GOT3 (cell line): ENCODE data around the gene CSNK1G2.
A peak's percentile ranks its signal among the peaks of the same experiment; 100 is the strongest.

ENCODE experiments used
- DNase-seq: peaks from one replicate; lab custom pipeline; 2025; ENCODE audit warnings: mixed read lengths; lab: John Stamatoyannopoulos, UW

The CSNK1G2 gene

DNA sequence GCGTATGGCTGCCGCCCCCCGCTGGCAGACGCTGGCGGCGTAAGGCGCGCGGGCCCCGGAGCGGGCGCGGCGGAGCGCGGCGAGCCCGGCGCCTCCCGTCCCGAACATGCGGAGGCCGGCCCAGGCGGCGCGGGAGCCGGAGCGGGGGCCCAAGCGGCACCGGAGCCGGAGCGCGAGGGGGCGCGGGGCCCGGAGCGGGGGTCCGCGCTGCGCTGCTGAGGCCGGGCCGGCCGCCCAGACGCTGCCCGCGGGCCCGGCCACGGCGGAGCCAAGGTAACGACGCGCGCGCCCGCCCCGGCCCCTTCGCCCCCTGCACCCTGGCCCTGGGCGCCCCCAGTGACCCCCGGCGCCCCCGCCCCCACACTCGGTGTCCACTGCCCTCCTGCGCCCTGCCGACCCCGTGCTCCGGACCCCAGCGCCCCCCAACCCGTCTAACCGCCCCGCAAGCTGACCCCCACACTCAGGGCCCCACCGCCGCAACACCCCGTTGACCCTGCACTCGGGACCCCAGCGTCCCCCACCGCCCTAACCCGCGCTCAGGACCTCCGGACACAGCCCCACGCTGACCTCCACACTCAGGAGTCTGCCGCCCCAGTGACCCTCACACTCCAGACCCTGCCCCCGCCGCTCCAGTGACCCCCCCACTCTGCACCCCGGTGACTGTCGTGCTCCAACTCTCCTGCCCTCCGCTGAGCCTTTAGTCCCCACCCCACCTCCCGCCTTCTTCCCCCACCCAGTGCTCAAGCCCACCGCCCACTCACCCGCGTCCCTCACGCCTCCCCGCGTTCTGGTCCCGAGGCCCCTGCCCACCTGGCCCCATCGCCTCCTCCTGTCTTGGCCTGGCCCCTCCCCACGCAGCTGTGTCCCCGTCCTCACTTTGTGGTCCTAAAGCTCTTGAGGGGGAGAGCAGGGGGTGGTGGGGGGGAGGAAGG, at the start of gene CSNK1G2:
TSS of gene CSNK1G2 (plus strand) at position 27 of the 932 bp plus-strand sequence. CDS start 28,601 bp downstream, outside the sequence.
- DNase-seq, result no peak

DNA sequence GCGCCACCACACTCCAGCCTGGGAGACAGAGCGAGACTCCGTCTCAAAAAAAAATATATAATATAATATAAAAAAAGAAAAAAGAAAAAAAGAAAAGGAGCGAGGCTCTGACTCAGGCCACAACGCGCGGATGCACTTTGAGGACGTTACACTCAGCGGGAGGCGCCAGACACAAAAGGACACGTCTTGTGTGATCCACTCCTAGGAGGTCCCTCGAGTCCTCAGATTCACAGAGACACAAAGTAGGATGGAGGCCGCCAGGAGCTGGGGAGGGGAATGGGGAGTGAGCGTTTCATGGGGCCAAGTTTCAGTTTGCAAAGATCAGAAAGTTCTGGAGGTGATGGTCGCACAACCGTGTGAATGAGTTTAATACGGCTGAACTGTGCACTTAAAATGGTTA, 47.2 kb upstream of the CSNK1G2 start:
- no peak for DNase-seq

DNA sequence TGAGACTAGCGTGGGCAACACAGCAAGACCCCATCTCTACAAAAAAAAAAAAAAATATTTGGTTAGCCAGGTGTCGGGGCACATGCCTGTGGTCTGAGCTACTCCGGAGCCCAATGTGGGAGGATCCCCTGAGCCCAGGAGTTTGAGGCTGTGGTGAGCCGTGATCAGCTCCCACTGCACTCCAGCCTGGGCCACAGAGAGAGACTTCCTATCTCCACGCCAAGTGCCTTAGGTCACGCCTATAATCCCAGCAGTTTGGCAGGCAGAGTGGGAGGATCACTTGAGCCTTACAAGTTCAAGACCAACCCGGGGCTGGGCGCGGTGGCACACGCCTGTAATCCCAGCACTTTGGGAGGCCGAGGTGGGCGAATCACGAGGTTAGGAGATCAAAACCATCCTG, 44.5 kb upstream of the CSNK1G2 start:
- DNase-seq, result no peak

DNA sequence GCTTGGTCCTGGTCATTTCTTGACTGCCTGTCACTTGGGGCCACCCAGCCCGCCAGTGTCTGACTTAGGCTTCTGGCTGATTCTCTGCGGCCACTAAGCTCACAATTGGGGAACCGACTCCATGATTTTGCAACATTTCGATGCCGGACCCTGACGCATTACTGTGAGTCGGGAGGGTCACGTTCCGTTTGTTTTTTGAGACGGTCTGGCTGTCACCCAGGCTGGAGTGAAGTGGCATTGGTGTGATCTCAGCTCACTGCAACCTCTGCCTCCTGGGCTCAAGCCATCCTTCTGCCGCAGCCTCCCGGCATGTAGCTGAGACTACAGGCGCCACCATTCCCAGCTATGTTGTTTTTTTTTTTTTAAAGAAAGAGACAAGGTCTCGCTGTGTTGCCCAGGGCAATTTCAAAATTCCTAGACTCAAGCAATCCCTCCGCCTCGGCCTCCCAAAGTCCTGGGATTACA, 39.0 kb upstream of the CSNK1G2 start:
- DNase-seq, result no peak

DNA sequence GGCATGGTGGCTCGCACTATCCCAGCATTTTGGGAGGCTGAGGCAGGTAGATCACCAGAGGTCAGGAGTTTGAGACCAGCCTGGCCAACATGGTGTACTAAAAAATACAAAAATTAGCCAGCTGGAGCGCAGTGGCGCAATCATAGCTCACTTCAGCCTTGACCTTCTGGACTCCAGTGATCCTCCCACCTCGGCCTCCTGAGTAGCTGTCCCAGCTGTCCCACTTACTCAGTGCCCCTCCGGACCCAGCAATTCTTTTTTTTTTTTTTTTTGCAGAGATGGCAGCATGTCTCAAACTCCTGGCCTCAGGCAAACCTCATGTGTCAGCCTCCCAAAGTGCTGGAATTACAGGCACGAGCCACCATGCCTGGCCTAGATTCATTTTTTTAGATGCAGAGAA, 38.0 kb upstream of the CSNK1G2 start:
- no peak for DNase-seq

DNA sequence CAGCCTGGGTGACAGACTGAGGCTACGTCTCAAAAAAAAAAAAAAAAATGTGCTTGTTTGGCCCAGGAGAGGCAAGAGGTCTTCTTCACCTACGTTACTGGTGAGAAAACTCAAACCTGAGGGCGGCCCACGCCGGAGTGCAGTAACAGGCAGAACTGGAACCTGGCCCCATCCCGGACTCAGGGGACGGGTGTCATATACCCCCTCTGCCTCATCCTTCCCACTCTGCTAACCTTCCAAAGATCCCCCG, 36.2 kb upstream of the CSNK1G2 start:
- no peak for DNase-seq

DNA sequence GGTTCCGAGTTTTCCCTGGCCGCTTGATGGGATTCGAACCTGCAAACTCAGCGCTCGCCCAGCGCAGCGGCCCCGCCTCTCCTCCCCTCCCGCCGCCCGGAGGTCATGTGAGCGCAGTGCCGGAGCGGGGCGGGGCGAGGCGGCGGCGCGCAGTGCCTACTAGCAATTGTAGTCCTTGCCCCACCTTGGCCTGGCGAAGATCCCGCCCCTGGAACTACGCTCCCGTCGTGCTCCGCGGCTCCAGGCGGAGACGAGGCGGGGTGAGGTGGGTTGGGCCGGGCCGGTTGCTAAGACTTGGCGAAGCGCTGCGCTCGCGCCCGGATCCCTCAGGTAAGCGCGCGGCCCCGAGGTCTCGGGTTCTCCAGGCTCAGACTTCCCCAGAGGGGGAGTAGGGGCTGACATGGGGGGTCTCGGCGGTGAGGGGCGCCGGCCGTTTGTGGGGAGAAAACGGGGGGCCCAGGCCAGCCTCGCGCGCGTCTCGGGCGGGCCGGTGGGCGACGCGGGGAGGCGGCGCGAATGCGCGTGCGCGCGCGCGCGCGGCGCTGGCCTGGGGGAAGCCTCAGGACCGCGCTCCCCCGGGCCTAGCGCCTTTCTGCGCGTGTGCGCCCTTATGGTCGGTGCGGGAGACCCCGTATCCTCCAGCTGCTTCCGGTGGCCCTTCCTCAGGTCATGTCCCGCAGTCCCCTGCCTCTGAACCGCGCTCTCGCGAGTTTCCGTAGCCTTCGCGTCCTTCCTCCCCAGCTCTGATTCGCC, 35.7 kb upstream of the CSNK1G2 start, which contains the start of the genes ADAT3 and SCAMP4:
TSS of gene ADAT3 (plus strand) at position 290 of the 753 bp plus-strand sequence. CDS start 6,649 bp downstream, outside the sequence.
TSS of gene SCAMP4 (plus strand) at position 290 of the 753 bp plus-strand sequence. CDS start 9,621 bp downstream, outside the sequence.
- DNase-seq, result peak; percentile 93

DNA sequence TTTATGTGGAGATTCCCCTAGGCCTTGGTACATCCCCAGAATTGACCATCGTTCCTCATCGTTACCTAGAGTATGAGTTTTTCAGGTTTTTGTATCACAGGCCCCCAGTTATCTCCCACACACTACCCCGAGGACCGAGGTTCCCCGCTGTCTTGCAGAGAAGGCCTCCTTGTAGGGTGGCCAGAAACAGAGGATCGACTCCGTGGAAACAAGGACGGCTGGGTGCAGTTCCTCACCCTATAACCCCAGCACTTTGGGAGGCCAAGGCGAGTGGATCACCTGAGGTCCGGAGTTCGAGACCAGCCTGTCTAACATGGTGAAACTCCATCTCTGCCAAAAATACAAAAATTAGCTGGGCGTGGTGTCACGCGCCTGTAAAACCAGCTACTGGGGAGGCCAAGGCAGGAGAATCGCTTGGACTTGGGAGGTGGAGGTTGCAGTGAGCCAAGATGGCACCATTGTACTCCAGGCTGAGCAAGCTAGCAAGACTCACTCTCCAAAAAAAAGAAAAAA, 35.1 kb upstream of the CSNK1G2 start:
- DNase-seq, result no peak

DNA sequence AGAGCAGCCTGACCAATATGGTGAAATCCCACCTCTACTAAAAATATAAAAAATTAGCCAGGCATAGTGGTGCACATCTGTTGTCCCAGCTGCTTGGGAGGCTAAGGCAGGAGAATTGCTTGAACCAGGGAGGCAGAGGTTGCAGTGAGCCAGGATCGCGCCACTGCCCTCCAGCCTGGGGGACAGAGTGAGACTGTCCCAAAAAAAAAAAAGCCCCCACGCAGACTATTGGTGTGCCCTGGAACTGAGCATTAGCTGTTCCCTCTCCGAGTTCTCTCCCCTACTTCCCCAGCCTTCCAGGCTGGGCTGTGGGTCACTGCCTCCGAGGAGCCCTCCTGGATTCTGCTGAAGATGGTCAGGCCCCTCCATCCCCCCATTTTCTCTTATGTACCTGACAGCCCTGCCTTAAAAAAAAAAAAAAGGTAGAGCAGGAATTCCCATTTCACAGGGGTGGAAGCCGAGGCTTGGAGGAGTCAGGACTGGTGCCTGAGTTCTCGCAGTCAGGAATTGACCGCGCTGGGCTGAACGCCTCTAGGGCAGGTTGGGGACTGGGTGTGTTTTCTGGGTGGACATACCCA, 33.9 kb upstream of the CSNK1G2 start:
- DNase-seq, result no peak

DNA sequence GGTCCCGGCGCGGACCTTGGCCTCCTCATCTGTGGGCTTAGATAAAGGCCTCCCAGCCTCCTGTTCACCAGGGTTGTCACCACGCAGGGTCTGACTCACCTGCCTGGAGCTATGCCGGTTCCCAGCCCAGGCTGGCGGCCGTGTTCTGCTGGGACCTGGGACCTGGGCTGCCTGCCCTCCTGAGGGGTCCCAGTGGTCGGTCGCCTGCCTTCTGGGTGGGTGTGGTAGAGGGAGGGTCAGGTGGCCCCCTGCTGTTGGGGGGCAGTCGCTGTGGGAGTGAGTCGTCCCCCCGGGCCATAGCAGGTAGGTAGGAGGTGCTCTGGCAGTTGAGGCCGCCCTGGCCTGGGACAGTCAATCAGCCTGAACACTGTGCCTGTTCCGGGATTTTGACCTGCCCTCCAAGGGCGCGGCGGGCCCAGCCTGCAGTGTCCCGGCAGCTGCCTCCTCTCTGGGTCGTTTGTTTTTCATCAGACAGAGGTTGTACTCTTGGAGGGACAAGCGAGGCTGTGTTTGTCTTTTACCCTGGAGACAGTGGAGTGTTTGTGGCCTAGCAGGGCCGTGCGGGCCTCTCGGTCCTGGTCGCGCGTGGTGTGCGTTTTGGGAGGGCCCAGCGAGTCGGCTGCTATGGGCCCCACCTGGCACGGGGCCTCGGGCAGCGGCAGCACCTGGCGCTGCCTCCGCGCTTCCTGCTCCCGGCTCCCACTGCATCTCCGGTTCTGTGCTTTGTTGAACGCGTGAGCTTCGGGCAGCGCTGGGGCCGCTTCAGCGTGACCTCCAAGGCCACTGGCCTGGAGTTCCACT, 33.2 kb upstream of the CSNK1G2 start:
- no peak for DNase-seq

DNA sequence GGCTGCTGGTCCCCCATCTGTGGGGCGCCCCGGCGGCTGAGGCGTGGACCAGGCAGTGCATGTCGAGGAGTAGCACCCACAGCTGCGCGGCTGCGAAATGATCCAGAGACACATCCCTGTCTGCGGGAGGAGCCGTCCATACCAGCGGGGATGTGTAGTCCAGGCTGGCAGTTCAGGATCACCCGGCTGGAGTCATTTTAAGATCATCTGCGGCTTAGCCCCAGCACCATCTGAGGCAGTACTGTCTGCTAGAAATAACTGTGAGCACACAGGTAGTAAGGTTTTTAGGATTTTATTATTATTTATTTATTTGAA, 32.7 kb upstream of the CSNK1G2 start:
- no peak for DNase-seq

DNA sequence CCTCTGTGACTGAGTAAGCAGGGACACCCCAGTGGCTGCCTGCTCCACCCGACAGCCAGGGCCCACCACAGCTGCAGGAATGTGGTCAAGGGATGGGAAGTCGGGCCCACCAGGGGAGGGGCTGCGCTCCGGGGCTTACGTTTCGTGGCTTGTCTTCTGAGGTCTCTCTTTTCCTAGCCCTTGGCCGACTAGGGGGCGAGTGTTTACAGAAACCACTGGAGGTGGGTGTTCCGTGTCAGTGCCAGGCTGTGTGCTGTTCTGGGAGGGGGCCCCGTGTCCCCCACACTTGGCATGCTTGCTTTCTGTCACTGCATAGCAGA, 31.3 kb upstream of the CSNK1G2 start:
- no peak for DNase-seq

DNA sequence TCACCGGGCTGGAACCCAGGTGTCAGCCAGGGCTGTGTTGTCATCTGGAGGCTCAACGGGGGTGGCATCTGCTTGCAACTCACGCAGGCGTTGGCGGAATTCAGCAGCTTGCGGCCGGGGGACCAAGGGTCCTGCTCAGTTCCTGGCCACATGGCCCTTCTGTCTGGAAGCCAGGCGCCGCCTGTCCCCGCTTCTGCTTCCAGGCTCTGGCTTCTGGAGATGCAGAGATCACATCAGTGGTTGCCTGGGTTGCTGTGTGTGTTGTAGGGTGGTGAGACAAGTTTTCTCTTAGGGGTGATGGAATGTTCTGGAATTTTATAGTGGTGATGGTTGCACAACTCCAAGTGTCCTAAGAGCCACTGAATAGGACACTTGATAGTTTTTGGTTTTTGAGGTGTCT, 30.8 kb upstream of the CSNK1G2 start:
- no peak for DNase-seq

DNA sequence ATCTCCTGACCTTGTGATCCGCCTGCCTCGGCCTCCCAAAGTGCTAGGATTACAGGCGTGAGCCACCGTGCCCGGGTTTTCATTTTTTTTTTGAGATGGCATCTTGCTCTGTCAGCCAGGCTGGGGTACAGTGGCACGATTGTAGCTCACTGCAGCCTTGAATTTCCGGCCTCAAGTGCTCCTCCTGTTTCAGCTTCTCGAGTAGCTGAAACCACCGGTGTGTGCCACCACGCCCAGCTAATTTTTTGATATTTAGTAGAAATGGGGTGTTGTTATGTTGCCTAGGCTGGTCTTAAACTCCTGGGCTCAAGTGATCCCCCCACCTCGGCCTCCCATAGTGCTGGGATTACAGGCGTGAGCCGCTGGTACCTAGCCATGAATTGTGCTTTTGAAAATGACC, 29.9 kb upstream of the CSNK1G2 start:
- DNase-seq, result no peak

DNA sequence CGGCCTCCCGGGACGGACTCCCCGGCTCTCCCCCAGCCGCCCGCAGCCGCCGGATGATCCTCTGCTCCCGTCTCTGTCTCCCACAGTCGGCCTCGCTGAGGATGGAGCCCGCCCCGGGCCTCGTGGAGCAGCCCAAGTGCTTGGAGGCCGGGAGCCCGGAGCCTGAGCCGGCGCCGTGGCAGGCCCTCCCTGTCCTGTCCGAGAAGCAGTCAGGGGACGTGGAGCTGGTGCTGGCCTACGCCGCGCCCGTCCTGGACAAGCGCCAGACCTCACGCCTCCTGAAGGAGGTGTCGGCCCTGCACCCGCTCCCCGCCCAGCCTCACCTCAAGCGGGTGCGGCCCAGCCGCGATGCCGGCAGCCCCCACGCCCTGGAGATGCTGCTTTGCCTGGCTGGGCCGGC, 29.0 kb upstream of the CSNK1G2 start:
- no peak for DNase-seq

DNA sequence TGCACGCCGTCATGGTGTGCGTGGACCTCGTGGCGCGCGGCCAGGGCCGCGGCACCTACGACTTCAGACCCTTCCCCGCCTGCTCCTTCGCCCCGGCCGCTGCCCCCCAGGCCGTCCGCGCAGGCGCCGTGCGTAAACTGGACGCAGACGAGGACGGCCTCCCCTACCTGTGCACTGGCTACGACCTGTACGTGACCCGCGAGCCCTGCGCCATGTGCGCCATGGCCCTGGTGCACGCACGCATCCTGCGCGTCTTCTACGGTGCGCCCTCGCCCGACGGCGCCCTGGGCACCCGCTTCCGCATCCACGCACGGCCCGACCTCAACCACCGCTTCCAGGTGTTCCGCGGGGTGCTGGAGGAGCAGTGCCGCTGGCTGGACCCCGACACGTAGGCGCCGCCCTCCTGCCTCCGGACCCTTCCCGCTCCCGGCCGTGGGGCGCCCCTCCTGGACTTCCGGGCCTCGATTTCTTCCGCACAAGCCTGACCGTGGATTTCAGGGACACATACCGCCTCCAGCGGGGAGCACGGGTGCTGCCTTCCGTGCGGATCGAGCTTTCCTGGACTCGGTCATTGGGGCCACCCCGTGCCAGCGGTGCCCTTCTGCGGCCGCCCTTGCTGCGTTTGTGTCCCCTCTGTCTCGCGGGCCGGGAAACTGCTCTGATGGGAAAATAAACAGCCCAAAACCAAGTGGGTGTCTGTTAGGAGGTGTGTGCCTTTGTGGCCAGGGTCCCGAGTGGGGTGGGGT, 28.0 kb upstream of the CSNK1G2 start:
- DNase-seq, result no peak

DNA sequence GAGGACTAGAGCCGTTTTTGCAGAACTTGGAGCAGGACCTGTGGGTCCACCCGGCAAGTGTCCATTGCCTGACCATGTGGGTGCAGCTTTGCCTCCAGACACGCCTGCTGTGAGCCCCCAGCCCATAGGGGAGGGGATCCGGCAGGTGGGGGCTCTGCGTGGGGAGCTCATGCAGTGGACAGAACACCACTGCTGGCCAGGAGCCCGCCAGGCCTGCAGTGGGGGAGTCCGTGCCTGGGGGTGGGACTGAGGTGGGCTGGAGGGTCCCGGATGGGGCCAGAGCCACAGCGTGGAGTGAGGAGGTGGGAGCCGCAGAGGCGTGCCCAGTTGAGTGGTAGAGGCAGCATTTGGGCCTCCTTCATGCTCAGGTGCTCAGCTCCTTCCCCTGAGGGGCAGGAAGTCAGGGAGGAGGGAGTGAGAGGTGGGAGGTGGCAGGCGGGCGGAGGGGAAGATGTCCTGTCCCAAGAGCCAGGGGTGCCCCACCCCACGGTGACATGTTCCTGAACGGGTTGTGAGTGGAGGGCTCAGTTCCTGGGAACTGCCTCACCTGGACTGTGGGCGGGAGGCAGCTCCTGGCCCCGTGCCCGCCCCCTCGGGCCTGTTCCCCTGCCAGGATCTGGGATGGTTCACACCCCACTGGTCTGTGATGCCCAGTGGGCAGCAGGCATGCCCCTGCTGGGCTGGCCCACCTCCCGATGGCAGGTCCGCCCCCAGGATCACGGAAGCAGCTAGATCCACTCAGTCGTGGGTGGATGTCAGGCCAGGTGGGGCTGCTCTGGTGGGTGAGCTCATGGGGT, 27.0 kb upstream of the CSNK1G2 start:
- DNase-seq, result no peak

DNA sequence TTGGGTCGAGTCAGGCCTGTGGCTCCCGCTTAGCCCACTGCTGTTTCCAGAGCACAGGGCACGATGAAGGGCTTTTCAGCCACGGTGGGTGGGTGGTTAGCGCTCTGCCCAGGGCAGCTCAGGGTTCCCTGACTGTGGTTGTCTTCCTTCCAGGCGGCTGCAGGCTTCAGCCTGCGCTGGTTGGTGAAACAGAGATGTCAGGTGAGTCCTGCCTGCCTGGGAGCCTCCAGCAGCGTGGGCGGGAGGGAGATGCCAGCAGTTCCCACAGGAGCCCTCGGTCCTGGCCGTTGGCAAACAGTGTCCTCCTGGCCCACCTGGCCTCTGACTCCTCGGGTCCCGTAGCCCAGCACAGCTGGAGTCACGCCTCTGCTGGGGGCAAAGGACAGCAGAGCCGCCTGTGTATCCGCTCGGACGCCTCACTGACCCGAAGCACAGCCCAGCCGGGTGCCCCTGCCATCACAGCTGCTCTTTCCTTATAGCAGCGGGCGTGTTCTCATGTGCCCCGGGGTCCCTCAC, 26.1 kb upstream of the CSNK1G2 start:
- DNase-seq, result no peak

DNA sequence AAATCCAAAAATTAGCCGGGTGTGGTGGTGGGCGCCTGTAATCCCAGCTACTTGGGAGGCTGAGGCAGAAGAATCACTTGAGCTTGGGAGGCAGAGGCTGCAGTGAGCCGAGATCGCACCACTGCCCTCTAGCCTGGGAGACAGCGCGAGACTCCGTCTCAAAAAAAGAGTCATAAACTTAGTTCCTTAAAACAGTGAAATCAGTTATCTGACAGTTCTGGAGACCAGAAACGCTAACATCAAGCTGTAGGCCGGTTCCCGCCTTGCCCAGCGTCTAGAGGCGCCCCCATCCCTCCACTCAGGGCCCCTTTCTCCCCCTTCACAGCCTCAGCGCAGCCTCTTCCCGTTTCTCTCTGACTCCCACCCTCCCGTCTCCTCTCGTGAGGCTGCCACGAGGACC, 23.8 kb upstream of the CSNK1G2 start:
- no peak for DNase-seq

DNA sequence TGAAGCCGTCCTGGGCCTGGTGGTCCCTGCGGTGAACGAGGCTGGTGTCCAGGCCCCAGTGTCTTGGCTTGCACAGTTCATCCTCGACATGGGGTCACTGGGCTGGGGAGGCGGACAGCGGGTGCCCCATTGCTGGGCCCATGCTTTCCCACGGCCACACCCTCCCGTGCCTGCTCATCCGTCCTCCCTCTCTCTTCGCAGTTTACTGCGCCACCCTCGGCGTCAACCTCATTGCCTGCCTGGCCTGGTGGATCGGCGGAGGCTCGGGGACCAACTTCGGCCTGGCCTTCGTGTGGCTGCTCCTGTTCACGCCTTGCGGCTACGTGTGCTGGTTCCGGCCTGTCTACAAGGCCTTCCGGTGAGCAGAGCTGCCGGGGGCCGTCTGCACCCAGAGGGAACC, 23.0 kb upstream of the CSNK1G2 start:
- DNase-seq, result no peak
